GM18526 (cell line): Measurements from ENCODE around the gene VEZT.

Source experiments
- POLR2A ChIP-seq: IDR thresholded peaks from 3 replicates; pipeline ENCODE4 v1.6.1; 2011; ENCODE audit not compliant: insufficient read length; ENCODE audit errors: extremely low read depth

Gene VEZT, protein sequence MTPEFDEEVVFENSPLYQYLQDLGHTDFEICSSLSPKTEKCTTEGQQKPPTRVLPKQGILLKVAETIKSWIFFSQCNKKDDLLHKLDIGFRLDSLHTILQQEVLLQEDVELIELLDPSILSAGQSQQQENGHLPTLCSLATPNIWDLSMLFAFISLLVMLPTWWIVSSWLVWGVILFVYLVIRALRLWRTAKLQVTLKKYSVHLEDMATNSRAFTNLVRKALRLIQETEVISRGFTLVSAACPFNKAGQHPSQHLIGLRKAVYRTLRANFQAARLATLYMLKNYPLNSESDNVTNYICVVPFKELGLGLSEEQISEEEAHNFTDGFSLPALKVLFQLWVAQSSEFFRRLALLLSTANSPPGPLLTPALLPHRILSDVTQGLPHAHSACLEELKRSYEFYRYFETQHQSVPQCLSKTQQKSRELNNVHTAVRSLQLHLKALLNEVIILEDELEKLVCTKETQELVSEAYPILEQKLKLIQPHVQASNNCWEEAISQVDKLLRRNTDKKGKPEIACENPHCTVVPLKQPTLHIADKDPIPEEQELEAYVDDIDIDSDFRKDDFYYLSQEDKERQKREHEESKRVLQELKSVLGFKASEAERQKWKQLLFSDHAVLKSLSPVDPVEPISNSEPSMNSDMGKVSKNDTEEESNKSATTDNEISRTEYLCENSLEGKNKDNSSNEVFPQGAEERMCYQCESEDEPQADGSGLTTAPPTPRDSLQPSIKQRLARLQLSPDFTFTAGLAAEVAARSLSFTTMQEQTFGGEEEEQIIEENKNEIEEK

DNA sequence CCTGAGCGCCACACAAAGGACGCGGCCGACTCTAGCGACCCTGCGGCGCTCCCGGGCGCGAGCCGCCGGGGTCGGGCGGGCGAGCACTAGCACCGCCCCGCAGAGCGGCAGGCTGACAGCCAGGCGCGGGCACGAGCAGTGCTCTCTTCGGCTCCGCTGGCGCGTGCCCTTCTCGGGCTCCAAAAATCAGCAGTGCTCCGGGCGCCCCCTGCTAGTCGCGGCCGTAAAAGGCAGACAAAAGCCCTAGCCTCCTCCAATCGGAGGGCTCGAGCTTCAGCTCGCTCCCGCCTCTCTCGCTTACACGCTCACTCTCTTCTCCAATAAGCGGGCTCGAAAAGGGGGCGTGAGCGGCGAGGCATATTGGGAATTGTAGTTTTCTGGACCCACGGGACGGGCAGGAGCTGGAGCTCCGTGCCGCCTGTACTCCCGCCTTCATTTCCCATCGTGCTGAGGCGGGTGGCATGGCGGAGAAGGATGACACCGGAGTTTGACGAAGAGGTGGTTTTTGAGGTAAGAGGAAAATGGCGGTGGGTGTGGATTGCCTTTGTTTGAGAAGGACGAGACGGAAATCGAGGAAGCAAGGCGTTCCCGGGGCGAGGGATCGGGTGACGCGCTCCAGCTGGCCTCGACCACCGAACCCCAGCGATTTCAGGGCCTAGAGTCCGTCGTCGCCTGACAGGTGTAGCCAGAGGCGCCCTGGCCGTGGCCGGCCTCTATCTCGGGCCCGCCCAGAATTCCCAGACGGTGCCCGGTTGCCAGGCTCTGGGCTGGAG, at the start of gene VEZT, which contains the start of gene FGD6:
Gene VEZT, plus strand, starts transcription at position 431 of the 773 bp plus-strand sequence. Its CDS starts 44 bp downstream, at position 475.
Gene FGD6, minus strand, starts transcription at position 91 of the 773 bp plus-strand sequence. CDS start 227 bp downstream, outside the sequence.
- TF ChIP-seq POLR2A, result peak; percentile 70

DNA sequence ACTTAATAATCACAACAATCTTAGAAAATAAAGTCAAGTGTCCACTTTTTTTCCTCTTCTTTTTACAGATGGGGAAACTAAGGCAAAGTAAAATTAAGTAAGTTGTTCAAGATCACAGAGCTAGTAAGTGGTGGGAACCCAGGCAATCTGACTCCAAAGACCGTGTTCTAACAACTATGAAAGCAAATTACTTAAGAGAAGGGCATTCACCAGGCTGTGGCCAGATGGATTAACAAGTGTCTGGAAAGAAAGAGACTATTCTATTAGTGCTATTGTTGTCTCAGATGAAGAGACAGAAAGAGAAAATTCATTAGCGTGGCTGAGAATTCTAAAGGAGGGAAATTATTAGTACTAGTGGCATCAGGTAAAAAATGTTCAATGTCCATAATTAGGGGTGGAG, 48.9 kb upstream of the VEZT start:
- no peak for TF ChIP-seq POLR2A

GRCh38 chr12:95169368-95169767, 48.2 kb upstream of the VEZT start:
- TF ChIP-seq POLR2A, result no peak

GRCh38 chr12:95173392-95174251, 44.0 kb upstream of the VEZT start:
- no peak for TF ChIP-seq POLR2A

DNA sequence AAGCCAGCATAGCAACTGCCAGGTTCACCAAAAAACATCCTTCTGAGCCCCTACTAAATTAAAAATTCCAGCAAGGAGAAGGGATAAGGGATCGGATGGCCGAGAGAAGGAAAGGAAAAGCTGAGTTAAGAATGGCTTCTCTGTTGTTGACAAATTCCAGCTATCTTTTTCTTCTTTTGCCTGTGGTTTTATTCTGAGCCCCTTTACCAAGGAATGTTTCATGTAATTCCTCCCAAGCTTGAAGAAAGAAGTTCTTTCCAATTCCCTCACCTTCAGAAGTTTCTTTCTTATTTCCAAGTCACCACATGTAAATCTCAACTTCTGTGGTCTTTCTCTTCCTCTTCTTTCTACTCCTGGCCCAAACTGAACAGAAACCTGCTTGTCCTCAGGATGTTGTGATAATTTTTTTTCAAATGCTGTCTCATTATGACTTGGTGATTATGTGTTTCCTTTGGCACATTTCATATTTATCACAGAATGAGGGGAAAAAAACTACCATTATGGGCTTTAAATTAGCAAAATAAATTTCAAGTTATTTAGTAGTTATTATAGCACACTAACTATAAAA, 40.3 kb upstream of the VEZT start:
- TF ChIP-seq POLR2A, result no peak

DNA sequence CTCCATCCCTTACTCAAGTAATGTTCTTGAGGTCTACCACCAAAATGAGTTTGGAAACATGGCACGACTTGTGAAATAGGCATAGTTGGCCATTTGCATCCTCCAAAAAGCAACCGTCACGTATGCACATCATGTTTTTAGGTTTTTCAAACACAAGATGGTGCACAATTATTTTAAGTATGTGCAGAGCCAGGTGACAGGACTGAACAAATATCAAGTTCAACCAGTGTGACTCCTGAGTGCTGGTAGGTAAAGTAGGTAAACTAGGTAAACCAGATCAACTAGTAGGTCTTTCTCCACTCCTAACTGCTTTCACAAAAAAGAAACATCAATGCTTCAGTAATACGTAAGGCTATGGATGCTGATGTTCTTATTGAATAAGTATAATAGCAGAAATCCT, 39.5 kb upstream of the VEZT start:
- no peak for TF ChIP-seq POLR2A

GRCh38 chr12:95179011-95179410, 38.6 kb upstream of the VEZT start:
- TF ChIP-seq POLR2A, result no peak

DNA sequence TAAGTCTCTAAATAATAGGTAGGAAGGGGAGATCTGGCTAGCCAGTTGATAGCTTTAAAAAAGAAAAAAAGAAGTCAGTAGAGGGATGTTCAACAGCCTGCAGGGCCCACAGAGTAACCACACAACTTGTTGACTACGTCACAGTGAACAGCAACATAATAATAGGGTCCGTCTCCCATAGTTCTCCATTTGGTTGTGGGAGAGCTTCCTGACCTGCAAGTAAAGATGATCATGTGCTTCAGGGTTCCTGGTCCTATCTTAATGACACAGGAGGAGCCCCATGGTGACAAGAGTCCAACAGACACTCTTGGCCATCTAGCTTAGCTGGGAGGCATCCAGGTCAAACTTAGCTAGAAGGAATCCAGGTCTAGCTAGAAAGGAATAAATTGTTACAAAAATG, 36.5 kb upstream of the VEZT start:
- no peak for TF ChIP-seq POLR2A

GRCh38 chr12:95182868-95183415, 34.7 kb upstream of the VEZT start:
- TF ChIP-seq POLR2A, result no peak

GRCh38 chr12:95184121-95184520, 33.5 kb upstream of the VEZT start:
- TF ChIP-seq POLR2A, result no peak

- no peak for TF ChIP-seq POLR2A
Observed at GRCh38 chr12:95185072-95185471, 32.5 kb upstream of the VEZT start.

- TF ChIP-seq POLR2A, result no peak
Observed at GRCh38 chr12:95185854-95186253, 31.8 kb upstream of the VEZT start.

DNA sequence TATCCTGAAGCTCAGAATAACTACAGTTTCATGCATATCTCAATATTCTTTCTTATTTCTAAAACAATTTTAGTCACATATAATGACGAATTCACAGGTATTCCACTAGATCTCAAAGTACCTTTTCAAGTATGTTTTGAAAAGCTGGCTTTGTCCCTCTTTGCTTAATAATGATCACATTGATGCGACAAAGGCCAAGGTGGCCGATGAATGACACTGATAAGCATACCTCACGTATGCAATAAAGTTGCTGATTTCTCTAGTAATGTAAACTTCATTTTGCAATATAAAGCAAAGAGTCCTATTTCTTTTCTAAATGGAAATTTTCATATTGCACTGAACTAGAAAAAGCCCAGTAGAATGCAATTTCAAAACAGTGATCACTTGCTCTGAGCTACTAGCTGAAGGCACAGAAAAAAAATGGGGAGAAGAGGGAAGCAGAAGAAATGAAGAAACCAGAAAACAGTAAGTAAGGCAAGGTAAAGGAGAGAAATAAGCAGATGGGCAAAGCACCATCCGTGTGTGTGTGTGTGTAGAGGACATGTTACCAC, 29.7 kb upstream of the VEZT start:
- TF ChIP-seq POLR2A, result no peak
